GM12891 (cell line): ENCODE results near the gene TRAF1.

ENCODE experiments used
- PAX5 ChIP-seq: IDR thresholded peaks from 2 replicates; pipeline ENCODE4 v1.6.1; 2011; ENCODE audit warnings: low read length, moderate library complexity, mild to moderate bottlenecking; ENCODE audit not compliant: insufficient read depth, severe bottlenecking
- POLR2A ChIP-seq: IDR thresholded peaks from 2 replicates; pipeline ENCODE4 v1.6.1; 2011; ENCODE audit warnings: low read depth, low read length, control low read depth
- POLR2AphosphoS5 ChIP-seq: IDR thresholded peaks from 2 replicates; pipeline ENCODE4 v1.6.1; 2011; ENCODE audit warnings: low read depth, low read length, control low read depth
- SPI1 ChIP-seq: IDR thresholded peaks from 2 replicates; pipeline ENCODE4 v1.6.1; 2011; ENCODE audit warnings: low read depth, low read length, control low read depth
- TAF1 ChIP-seq: IDR thresholded peaks from 2 replicates; pipeline ENCODE4 v1.6.1; 2011; ENCODE audit warnings: low read depth, low read length, control low read depth

- no peak for TF ChIP-seq POLR2A
- no peak for TF ChIP-seq POLR2AphosphoS5
- TF ChIP-seq TAF1 = no peak
- TF ChIP-seq PAX5 = no peak
- TF ChIP-seq SPI1 = no peak
These were observed 38.9 kb upstream of the TRAF1 start for GRCh38 chr9:120965344-120966012.
